Cerebellar nuclear complex (tissue), 1 donor: Measurements from ENCODE around the gene KMT2B.

ENCODE experiments used
- DNase-seq, 2 experiments: peaks; one replicate each; lab custom pipeline; 2025; lab: John Stamatoyannopoulos, UW

KMT2B gene

GRCh38 chr19:35742121-35742724 is 24.4 kb downstream of the KMT2B start, which contains the start of gene IGFLR1:
Gene IGFLR1 (minus strand): TSS chr19:35742452. CDS start chr19:35741180, 1,272 bp downstream.
- DNase-seq = no peak

GRCh38 chr19:35743640-35744429 is 26.0 kb downstream of the KMT2B start:
- DNase-seq = no peak

GRCh38 chr19:35744430-35745327 is 26.9 kb downstream of the KMT2B start:
- DNase-seq = peak; percentile 45 to 78

- peak; percentile 83 to 92 for DNase-seq
Observed at GRCh38 chr19:35745328-35746086, 27.7 kb downstream of the KMT2B start, which contains the start of the genes PSENEN and U2AF1L4. Gene PSENEN (plus strand): TSS chr19:35745651. CDS start chr19:35745931, 280 bp downstream. Gene U2AF1L4 (minus strand): TSS chr19:35745418. CDS start chr19:35745391, 27 bp downstream.

GRCh38 chr19:35746087-35746462 is 28.3 kb downstream of the KMT2B start:
- no peak for DNase-seq

GRCh38 chr19:35746531-35746930 is 28.7 kb downstream of the KMT2B start:
- DNase-seq = no peak

GRCh38 chr19:35748106-35749020 is 30.6 kb downstream of the KMT2B start, which contains the start of gene LIN37:
Gene LIN37 (plus strand): TSS chr19:35748576. CDS start chr19:35748725, 149 bp downstream.
- peak; percentile 98 to 100 for DNase-seq

GRCh38 chr19:35750167-35750566 is 32.4 kb downstream of the KMT2B start:
- DNase-seq = no peak

- DNase-seq = no peak
Observed at GRCh38 chr19:35751839-35752745, 34.3 kb downstream of the KMT2B start.

- DNase-seq = no peak
Observed at GRCh38 chr19:35752746-35753350, 35.0 kb downstream of the KMT2B start.

GRCh38 chr19:35753634-35754369 is 36.0 kb downstream of the KMT2B start:
- DNase-seq = no peak

GRCh38 chr19:35754370-35755130 is 36.7 kb downstream of the KMT2B start:
- DNase-seq = no peak

- DNase-seq = no peak
Observed at GRCh38 chr19:35755131-35755549, 37.3 kb downstream of the KMT2B start.

GRCh38 chr19:35755550-35756376 is 38.0 kb downstream of the KMT2B start:
- DNase-seq = no peak

GRCh38 chr19:35756377-35757230 is 38.8 kb downstream of the KMT2B start, which contains the start of gene HSPB6:
Gene HSPB6 (minus strand): TSS chr19:35757029. CDS start chr19:35757008, 21 bp downstream.
- DNase-seq = no peak
